ENCODE measurements around the gene SMURF2. TPM values are rescaled to one million over a fixed set of nuclear protein-coding genes. Genes with fewer than 3 reads are reported as not detected.

The SMURF2 gene
- total RNA-seq, 1 donor from 2014 or later = 33.3 TPM

DNA sequence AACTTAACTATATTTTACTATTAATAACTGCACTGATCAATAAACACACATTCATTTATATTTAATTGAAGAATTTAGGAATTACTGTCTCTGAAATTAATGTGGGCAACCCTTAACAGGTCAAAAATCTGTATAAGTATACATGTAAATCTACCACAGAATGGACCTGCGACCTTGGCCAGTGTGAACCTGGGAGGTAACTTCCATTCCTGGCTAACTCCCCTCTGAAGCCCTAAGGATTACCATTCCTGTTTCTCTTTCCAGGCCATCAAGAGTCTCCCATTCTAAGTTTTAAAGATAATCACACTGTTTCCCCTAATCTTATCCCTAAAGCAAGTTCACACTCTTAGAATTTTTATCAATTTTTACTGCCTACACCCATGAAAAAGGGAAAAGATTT is 58.1 kb downstream of the SMURF2 start:
- no peak overlapping the region for H3K4me3 Mint-ChIP-seq (ENCODE audit: unreplicated experiment)
- DNase-seq = no peak
- H3K9me3 Mint-ChIP-seq (ENCODE audit: unreplicated experiment) = peaks cover 3% of the 10 kb centered on the region
- H3K27me3 Mint-ChIP-seq (ENCODE audit: unreplicated experiment) = no peaks in the 10 kb centered on the region
- H3K4me1 Mint-ChIP-seq (ENCODE audit: low read depth, unreplicated experiment) = peaks cover 4% of the 10 kb centered on the region
- no peaks in the 10 kb centered on the region for H3K36me3 Mint-ChIP-seq (ENCODE audit: unreplicated experiment)
- TF ChIP-seq, protein P1, sequence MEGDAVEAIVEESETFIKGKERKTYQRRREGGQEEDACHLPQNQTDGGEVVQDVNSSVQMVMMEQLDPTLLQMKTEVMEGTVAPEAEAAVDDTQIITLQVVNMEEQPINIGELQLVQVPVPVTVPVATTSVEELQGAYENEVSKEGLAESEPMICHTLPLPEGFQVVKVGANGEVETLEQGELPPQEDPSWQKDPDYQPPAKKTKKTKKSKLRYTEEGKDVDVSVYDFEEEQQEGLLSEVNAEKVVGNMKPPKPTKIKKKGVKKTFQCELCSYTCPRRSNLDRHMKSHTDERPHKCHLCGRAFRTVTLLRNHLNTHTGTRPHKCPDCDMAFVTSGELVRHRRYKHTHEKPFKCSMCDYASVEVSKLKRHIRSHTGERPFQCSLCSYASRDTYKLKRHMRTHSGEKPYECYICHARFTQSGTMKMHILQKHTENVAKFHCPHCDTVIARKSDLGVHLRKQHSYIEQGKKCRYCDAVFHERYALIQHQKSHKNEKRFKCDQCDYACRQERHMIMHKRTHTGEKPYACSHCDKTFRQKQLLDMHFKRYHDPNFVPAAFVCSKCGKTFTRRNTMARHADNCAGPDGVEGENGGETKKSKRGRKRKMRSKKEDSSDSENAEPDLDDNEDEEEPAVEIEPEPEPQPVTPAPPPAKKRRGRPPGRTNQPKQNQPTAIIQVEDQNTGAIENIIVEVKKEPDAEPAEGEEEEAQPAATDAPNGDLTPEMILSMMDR (IDR thresholded peaks at IDR 0.05; ENCODE audit: partially characterized antibody, unreplicated experiment) = no peak
- no peak overlapping the region for H3K27ac Mint-ChIP-seq (ENCODE audit: unreplicated experiment)

DNA sequence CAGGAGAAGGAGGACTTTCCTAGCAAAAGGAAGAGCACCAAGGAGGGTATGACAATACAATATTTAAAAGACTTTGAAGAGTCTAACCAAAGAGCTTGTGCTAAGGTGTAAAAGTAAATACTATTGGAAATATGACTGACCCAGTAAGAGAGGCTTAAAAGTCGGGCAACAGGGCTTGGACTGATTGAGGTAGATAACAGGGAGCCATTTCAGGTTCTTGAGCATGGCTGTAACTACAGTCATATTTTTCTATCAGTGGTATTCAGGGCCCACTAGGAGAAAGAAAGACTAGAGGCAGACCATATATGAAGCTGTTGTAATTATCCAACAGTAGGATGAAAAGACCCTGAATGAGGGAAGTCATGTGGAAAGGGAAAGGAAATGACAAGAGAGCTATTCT is 62.3 kb downstream of the SMURF2 start:
- peaks cover 4% of the 10 kb centered on the region for H3K4me1 Mint-ChIP-seq (ENCODE audit: low read depth, unreplicated experiment)
- no peak overlapping the region for H3K27ac Mint-ChIP-seq (ENCODE audit: unreplicated experiment)
- no peak overlapping the region for H3K4me3 Mint-ChIP-seq (ENCODE audit: unreplicated experiment)
- TF ChIP-seq, protein P1 (IDR thresholded peaks at IDR 0.05; ENCODE audit: partially characterized antibody, unreplicated experiment) = no peak
- H3K27me3 Mint-ChIP-seq (ENCODE audit: unreplicated experiment) = peaks cover 2% of the 10 kb centered on the region
- H3K36me3 Mint-ChIP-seq (ENCODE audit: unreplicated experiment) = peaks cover 4% of the 10 kb centered on the region
- H3K9me3 Mint-ChIP-seq (ENCODE audit: unreplicated experiment) = no peaks in the 10 kb centered on the region
- no peak for DNase-seq

DNA sequence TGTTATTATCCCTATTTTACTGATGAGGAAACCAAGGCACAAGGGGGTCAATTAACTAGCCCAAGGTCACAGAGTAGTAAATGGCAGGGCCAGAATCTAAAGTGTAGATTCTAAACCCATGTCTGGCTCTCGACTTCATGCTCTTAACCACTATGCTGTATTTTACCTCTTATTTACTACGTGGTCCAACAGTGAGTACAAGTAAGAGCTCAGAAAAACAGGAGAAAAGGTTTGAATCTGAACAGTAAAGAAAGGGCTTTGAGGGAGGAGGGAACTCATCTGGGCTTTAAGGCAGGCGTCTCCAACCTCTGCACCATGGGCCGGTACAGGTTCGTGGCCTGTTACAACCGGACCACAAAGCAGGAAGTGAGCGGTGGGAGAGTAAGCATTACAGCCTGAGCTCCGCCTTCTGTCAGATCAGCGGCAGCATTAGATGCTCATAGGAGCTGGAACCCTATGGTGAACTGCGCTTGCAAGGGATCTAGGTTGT is 62.9 kb downstream of the SMURF2 start:
- no peak overlapping the region for H3K27ac Mint-ChIP-seq (ENCODE audit: unreplicated experiment)
- peaks cover 2% of the 10 kb centered on the region for H3K27me3 Mint-ChIP-seq (ENCODE audit: unreplicated experiment)
- no peak overlapping the region for H3K4me3 Mint-ChIP-seq (ENCODE audit: unreplicated experiment)
- DNase-seq = no peak
- H3K36me3 Mint-ChIP-seq (ENCODE audit: unreplicated experiment) = peaks cover 4% of the 10 kb centered on the region
- no peaks in the 10 kb centered on the region for H3K9me3 Mint-ChIP-seq (ENCODE audit: unreplicated experiment)
- H3K4me1 Mint-ChIP-seq (ENCODE audit: low read depth, unreplicated experiment) = peaks cover 2% of the 10 kb centered on the region
- TF ChIP-seq, protein P1 (IDR thresholded peaks at IDR 0.05; ENCODE audit: partially characterized antibody, unreplicated experiment) = no peak

DNA sequence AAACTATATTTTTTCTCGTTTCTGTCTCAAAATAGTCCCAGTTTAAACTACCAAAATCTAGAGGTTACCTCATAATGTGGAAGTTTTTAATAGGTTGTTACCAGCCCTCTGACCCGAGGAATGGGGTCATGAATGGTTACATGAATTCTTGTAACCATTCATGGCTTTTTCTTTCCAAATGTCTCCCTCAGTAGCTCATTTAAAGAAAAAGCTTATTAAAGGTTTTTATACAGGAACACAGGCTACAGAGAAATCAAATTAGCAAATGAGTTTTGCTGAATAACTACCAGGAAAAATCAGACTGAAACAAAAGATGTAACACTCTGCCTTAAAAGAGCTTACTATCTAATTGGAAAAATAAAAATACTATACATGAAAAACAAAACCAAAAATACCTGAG is 63.4 kb downstream of the SMURF2 start:
- no peak for DNase-seq
- TF ChIP-seq, protein P1 (IDR thresholded peaks at IDR 0.05; ENCODE audit: partially characterized antibody, unreplicated experiment) = no peak
- Mint-ChIP-seq H3K27me3 (ENCODE audit: unreplicated experiment) (peaks cover 2% of the 10 kb centered on the region), H3K27ac (ENCODE audit: unreplicated experiment) (no peak overlapping the region), H3K9me3 (ENCODE audit: unreplicated experiment) (no peaks in the 10 kb centered on the region), H3K4me3 (ENCODE audit: unreplicated experiment) (no peak overlapping the region), H3K36me3 (ENCODE audit: unreplicated experiment) (peaks cover 4% of the 10 kb centered on the region), H3K4me1 (ENCODE audit: low read depth, unreplicated experiment) (no peaks in the 10 kb centered on the region)

DNA sequence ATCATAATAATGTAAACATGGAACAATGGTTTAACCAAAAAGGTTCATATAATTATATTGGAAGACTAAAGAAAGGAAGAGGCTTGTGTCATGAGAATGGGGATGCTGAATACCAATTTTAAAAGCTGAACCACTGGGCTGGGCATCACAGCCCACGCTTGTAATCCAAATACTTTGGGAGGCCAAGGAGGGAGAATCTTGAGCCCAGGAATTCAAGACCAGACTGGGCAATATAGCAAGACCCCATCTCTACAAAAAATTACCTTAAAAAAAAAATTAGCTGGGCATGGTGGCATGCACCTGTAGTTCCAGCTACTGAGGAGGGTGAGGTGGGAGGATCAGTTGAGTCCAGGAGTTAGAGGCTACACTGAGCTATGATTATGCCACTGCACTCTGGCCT is 65.1 kb downstream of the SMURF2 start:
- no peak for DNase-seq
- H3K36me3 Mint-ChIP-seq (ENCODE audit: unreplicated experiment) = peaks cover 4% of the 10 kb centered on the region
- H3K27me3 Mint-ChIP-seq (ENCODE audit: unreplicated experiment) = peaks cover 2% of the 10 kb centered on the region
- TF ChIP-seq, protein P1 (IDR thresholded peaks at IDR 0.05; ENCODE audit: partially characterized antibody, unreplicated experiment) = no peak
- no peaks in the 10 kb centered on the region for H3K9me3 Mint-ChIP-seq (ENCODE audit: unreplicated experiment)
- H3K4me3 Mint-ChIP-seq (ENCODE audit: unreplicated experiment) = no peak overlapping the region
- no peak overlapping the region for H3K27ac Mint-ChIP-seq (ENCODE audit: unreplicated experiment)
- no peaks in the 10 kb centered on the region for H3K4me1 Mint-ChIP-seq (ENCODE audit: low read depth, unreplicated experiment)
